ENCODE measurements around the gene LIF.

GRCh38 chr22:30198152-30198825 is 48.3 kb downstream of the LIF start:
- TF ChIP-seq CTCF (IDR thresholded peaks at IDR 0.05), result no peak
- no peak for TF ChIP-seq ESRRA (IDR thresholded peaks at IDR 0.05; ENCODE audit: borderline replicate concordance, low read length)
- TF ChIP-seq GATA3 (IDR thresholded peaks at IDR 0.05; ENCODE audit: borderline replicate concordance), result no peak
- TF ChIP-seq MAX (IDR thresholded peaks at IDR 0.05), result no peak
- TF ChIP-seq MAZ (IDR thresholded peaks at IDR 0.05; ENCODE audit: borderline replicate concordance, low read depth, low read length), result no peak
- no peak for TF ChIP-seq PBX3 (IDR thresholded peaks at IDR 0.05)
- no peak for TF ChIP-seq SREBF2 (IDR thresholded peaks at IDR 0.05)
- TF ChIP-seq POLR2A (IDR thresholded peaks at IDR 0.05; ENCODE audit: low read length), result no peak
- TF ChIP-seq RFX5 (IDR thresholded peaks at IDR 0.05), result no peak
- no peak for TF ChIP-seq CHD4 (IDR thresholded peaks at IDR 0.05; ENCODE audit: borderline replicate concordance)
- no peak for TF ChIP-seq RAD21 (conservative IDR thresholded peaks at IDR 0.05 in 1 of 2, IDR thresholded peaks at IDR 0.05 in 1 of 2)
- TF ChIP-seq CBX2 (IDR thresholded peaks at IDR 0.05; ENCODE audit: borderline replicate concordance, low read depth), result no peak
- TF ChIP-seq PHF8 (IDR thresholded peaks at IDR 0.05; ENCODE audit: borderline replicate concordance, low read depth), result no peak

Measured in A549 (cell line).